HepG2 (cell line): ENCODE data around the gene RPL41. TPM values are rescaled to one million over a fixed set of nuclear protein-coding genes. Genes with fewer than 3 reads are reported as not detected.

Experiments used
- AGO1 ChIP-seq: fragments of 200-400 bp; formaldehyde crosslinking; IDR thresholded peaks from 2 replicates; pipeline ENCODE4 v1.6.1; 2017; ENCODE audit warnings: mild to moderate bottlenecking, low read depth, low read length, moderate library complexity; ENCODE audit not compliant: poor library complexity, severe bottlenecking
- ATAD3A ChIP-seq: sonication (generic); formaldehyde crosslinking; IDR thresholded peaks from 2 replicates; pipeline ENCODE4 v1.4.0; 2020; ENCODE audit warnings: missing genetic modification reagents
- DR1 ChIP-seq: sonication (generic); formaldehyde crosslinking; IDR thresholded peaks from 2 replicates; pipeline ENCODE4 v1.8.0; 2021; ENCODE audit warnings: mild to moderate bottlenecking, missing genetic modification reagents, inconsistent platforms
- ISX ChIP-seq: sonication (generic); formaldehyde crosslinking; conservative IDR thresholded peaks from 2 replicates; pipeline ENCODE4 v1.5.0; 2020; ENCODE audit warnings: missing genetic modification reagents
- RAD21 ChIP-seq: fragments of 450-650 bp; formaldehyde crosslinking; IDR thresholded peaks from 2 replicates; pipeline ENCODE4 v1.5.0; 2020; ENCODE audit warnings: mild to moderate bottlenecking
- RBAK ChIP-seq: sonication (generic); formaldehyde crosslinking; IDR thresholded peaks from 2 replicates; pipeline ENCODE4 v1.5.1; 2020; ENCODE audit warnings: mild to moderate bottlenecking, missing genetic modification reagents
- RORA ChIP-seq: sonication (generic); formaldehyde crosslinking; IDR thresholded peaks from 2 replicates; pipeline ENCODE4 v1.5.0; 2020; ENCODE audit warnings: mild to moderate bottlenecking, missing genetic modification reagents, moderate library complexity
- SIX4 ChIP-seq: sonication (generic); formaldehyde crosslinking; IDR thresholded peaks from 2 replicates; pipeline ENCODE4 v1.4.0; 2020; ENCODE audit warnings: missing genetic modification reagents
- SP2 ChIP-seq: sonication (generic); formaldehyde crosslinking; IDR thresholded peaks from 2 replicates; pipeline ENCODE4 v1.5.1; 2020; ENCODE audit warnings: mild to moderate bottlenecking, missing genetic modification reagents
- TBX3 ChIP-seq: fragments of 450-650 bp; IDR thresholded peaks from 2 replicates; pipeline ENCODE4 v1.6.1; 2017; ENCODE audit warnings: antibody characterized with exemption, mild to moderate bottlenecking, inconsistent platforms, borderline replicate concordance
- ZNF235 ChIP-seq: sonication (generic); formaldehyde crosslinking; IDR thresholded peaks from 2 replicates; pipeline ENCODE4 v1.8.1; 2023; ENCODE audit warnings: mild to moderate bottlenecking, missing genetic modification reagents, borderline replicate concordance
- ZNF274 ChIP-seq: sonication (generic); formaldehyde crosslinking; IDR thresholded peaks from 2 replicates; pipeline ENCODE4 v1.5.1; 2020; ENCODE audit warnings: mild to moderate bottlenecking, missing genetic modification reagents
- ZNF407 ChIP-seq: sonication (generic); formaldehyde crosslinking; IDR thresholded peaks from one replicate; pipeline ENCODE4 v1.5.1; 2020; ENCODE audit warnings: mild to moderate bottlenecking, missing genetic modification reagents; ENCODE audit errors: not compliant biosample characterization
- ZNF501 ChIP-seq: sonication (generic); formaldehyde crosslinking; IDR thresholded peaks from 2 replicates; pipeline ENCODE4 v1.5.1; 2020; ENCODE audit warnings: mild to moderate bottlenecking, moderate library complexity, missing genetic modification reagents
- ZNF558 ChIP-seq: sonication (generic); formaldehyde crosslinking; IDR thresholded peaks from 2 replicates; pipeline ENCODE4 v1.9.0; 2022; ENCODE audit warnings: mild to moderate bottlenecking, missing genetic modification reagents, borderline replicate concordance
- ZNF761 ChIP-seq: sonication (generic); formaldehyde crosslinking; conservative IDR thresholded peaks from 2 replicates; pipeline ENCODE4 v1.4.0; 2020; ENCODE audit warnings: mild to moderate bottlenecking, missing genetic modification reagents
- polyA plus RNA-seq, 8 experiments: library from polyadenylated mRNA; depleted of rRNA in 3 of 8; stranded (reverse) in 7 of 8; unstranded in 1 of 8; fragments of >200 nt; fragmentation: Illumina TruSeq in 4 of 8; extraction: Trizol in 4 of 8; gene quantifications; 2 replicates each; pipeline versions ENCODE4 v1.2.1 to v1.2.3, GENCODE V29; 2011 to 2016; ENCODE audit warnings: low read depth in 4 of 8, missing spikeins in 1 of 8, mixed read lengths in 1 of 8; ENCODE audit not compliant: insufficient read depth in 1 of 8
- total RNA-seq, 5 experiments: library from RNA; depleted of rRNA; stranded (reverse); fragments of >200 nt; fragmentation: Illumina TruSeq; extraction: Trizol; gene quantifications; 2 replicates each; pipeline ENCODE4 v1.2.3, GENCODE V29; 2016; ENCODE audit warnings: low read depth in 1 of 5
- TF ChIP-seq, protein P1 (sequence below): conservative IDR thresholded peaks from 2 replicates; pipeline ENCODE4 v1.6.1; 2018; ENCODE audit warnings: missing genetic modification reagents
- TF ChIP-seq, protein P2 (sequence below): sonication (generic); formaldehyde crosslinking; IDR thresholded peaks from 2 replicates; pipeline ENCODE4 v1.4.0; 2020; ENCODE audit warnings: missing genetic modification reagents; ENCODE audit errors: not compliant biosample characterization

RPL41 gene
- total and polyA plus RNA-seq, 2 of the 13 experiments (the other 11 are each of a cell fraction or from before 2014, with no cell fraction given): 4,012 to 7,670 TPM

DNA sequence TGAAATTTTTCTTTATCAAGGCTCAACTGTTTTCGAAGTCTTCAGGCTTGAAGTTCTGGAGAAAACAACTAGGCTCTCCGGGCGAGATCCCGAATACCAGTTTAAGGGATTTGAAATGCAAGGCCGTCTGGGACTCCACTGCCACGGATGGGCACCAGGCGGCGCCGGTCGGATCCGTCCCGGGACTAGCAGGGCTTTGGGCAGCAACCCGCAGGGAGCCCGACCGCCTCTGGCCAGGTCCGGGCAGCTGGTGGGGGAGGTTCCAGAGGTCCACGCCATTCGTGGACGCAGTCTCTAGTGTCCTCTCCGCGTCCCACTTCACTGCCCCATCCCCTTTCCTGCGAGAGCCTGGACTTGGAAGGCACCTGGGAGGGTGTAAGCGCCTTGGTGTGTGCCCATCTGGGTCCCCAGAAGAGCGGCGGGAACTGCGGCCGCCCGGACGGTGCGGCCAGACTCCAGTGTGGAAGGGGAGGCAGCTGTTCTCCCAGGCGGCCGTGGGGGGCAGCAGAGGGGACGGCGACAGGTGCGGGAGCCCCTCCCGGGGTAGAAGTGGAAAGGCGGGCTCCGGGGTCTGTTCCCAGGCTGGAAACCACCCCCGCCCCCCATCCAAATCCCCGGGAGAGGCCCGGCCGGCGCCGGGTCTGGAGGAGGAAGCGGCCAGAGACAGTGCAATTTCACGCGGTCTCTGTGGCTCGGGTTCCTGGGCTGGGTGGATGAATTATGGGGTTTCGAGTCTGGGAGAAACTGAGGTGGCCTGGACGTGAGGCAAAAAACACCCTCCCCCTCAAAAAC lies 37.3 kb upstream of the RPL41 start (continued):
- TF ChIP-seq ZNF501 (0 out of 2 replicates have a peak, but pooled peaks have one; percentile 33), AGO1 (no peak), ZNF274 (CRISPR knock-in tag) (peak; percentile 66; the same call in 1 of the 2 replicates), TBX3 (no peak), ISX (CRISPR knock-in tag) (no peak), SP2 (CRISPR knock-in tag) (no peak), ZNF761 (CRISPR knock-in tag) (no peak), RORA (CRISPR knock-in tag) (no peak), RAD21 (peak; percentile 80), RBAK (0 out of 2 replicates have a peak, but pooled peaks have one; percentile 27), ZNF558 (CRISPR knock-in tag) (0 out of 2 replicates have a peak, but pooled peaks have one; percentile 36), ZNF407 (CRISPR knock-in tag) (no peak), ZNF235 (CRISPR knock-in tag) (no peak), ATAD3A (CRISPR knock-in tag) (no peak), DR1 (CRISPR knock-in tag) (no peak; the same call in 1 of the 2 replicates), SIX4 (no peak)
- TF ChIP-seq, protein P1, sequence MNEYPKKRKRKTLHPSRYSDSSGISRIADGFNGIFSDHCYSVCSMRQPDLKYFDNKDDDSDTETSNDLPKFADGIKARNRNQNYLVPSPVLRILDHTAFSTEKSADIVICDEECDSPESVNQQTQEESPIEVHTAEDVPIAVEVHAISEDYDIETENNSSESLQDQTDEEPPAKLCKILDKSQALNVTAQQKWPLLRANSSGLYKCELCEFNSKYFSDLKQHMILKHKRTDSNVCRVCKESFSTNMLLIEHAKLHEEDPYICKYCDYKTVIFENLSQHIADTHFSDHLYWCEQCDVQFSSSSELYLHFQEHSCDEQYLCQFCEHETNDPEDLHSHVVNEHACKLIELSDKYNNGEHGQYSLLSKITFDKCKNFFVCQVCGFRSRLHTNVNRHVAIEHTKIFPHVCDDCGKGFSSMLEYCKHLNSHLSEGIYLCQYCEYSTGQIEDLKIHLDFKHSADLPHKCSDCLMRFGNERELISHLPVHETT (CRISPR knock-in tag): no peak; the same call in 1 of the 2 replicates
- TF ChIP-seq, protein P2, sequence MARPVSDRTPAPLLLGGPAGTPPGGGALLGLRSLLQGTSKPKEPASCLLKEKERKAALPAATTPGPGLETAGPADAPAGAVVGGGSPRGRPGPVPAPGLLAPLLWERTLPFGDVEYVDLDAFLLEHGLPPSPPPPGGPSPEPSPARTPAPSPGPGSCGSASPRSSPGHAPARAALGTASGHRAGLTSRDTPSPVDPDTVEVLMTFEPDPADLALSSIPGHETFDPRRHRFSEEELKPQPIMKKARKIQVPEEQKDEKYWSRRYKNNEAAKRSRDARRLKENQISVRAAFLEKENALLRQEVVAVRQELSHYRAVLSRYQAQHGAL (CRISPR knock-in tag): no peak
